Measurements from ENCODE around the gene TUBGCP6.

The TUBGCP6 gene

GRCh38 chr22:50190941-50191741, 53.7 kb downstream of the TUBGCP6 start:
- no peak for DNase-seq

- no peak for DNase-seq
Observed at GRCh38 chr22:50190182-50190940, 54.5 kb downstream of the TUBGCP6 start.

- DNase-seq: no peak
Observed at GRCh38 chr22:50189849-50190181, 55.0 kb downstream of the TUBGCP6 start.

- DNase-seq: no peak
Observed at GRCh38 chr22:50189184-50189848, 55.5 kb downstream of the TUBGCP6 start.

- DNase-seq: no peak
Observed at GRCh38 chr22:50188356-50188755, 56.5 kb downstream of the TUBGCP6 start.

- DNase-seq: no peak
Observed at GRCh38 chr22:50186761-50187523, 57.9 kb downstream of the TUBGCP6 start.

GRCh38 chr22:50186181-50186714, 58.6 kb downstream of the TUBGCP6 start:
- no peak for DNase-seq

GRCh38 chr22:50185375-50186087, 59.3 kb downstream of the TUBGCP6 start, which contains the start of gene TRABD:
TRABD (plus strand) TSS chr22:50185913; CDS start chr22:50193061, 7,148 bp downstream.
- peak; percentile 55 for DNase-seq

- DNase-seq: no peak
Observed at GRCh38 chr22:50184902-50185374, 59.9 kb downstream of the TUBGCP6 start.

GRCh38 chr22:50184004-50184901, 60.6 kb downstream of the TUBGCP6 start:
- no peak for DNase-seq

DNA sequence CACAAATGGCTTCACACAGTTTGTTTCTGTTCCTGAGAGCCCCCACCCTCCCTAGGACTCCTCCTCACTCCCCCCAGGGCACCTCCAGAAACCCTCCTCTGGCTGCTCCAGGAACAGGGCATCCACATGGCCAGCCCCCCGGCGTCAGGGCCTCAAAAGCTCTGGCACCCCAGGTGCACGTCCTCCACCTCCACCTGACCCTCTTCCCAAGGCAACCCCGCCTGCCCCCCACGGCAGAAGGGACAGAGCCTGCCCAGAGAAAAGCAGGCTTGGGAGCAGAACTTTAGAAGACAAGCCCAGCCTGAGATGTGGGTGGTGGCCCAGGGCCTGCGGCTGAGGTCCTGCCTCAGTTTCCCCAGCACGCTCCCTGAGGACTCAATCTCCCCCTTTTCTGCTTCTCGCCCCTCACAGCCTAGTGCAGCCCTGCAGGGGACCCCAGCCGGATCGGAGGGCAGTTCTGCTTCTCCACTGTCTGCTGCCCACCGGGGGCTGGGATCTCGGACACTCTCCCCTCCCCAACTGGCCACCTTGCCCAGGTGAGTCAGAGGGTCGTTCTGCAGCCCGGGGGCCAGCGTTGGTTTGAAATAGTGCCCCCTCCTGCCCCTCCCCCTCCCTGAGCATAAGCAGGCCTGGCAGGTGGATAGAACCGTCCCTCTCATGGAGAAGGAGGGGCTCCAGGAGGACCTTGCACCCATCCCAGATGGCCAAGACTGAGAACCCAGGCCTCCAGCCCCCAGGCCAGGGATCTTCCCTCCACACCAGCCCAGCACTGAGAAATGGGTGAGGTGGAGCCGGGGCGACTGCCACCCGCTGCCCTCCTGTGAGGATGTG, 61.5 kb downstream of the TUBGCP6 start:
- no peak for DNase-seq

DNA sequence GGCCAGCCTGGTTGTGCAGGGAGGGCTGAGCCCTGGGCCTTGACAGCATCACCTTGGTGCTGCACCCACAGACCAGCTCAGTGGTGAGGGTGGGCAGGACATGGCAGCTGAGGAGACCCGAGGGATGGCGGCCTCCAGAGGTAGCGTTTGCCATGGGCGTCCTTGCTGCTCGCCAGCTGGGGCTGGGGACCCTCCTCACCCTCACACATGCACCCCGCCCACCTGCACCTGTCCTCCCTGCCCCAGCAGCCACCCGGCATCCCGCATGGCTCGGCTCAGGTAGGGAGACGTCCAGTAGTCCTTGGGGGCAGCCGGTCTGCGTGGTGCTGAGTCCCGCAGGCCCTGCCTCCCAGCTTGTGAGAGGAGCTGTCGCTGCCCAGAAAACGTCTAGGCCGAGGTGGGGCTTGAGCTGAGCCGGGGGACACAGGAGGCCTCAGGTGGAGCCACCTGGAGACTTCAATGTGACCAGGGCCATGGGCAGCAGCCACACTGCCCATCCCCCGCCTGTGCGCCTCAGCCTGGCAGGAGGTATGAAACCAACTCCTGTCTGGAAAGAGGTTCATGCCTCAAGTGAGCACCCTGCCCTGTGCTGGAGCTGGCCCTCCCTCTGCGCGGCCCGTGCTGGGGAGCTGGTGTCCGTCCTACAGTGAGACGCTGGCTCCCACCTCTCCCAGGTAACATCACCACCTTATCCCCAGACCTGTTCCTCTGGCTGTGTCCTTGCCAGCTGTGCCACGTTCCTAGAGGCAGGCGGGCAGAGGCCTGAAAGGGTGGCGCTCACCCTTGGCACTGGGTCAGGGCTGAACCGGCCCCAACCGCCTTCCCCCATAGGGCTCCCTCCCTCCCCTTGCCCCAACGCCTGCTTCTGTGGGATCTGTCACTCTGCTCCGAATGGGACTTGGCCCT, 62.4 kb downstream of the TUBGCP6 start:
- no peak for DNase-seq

DNA sequence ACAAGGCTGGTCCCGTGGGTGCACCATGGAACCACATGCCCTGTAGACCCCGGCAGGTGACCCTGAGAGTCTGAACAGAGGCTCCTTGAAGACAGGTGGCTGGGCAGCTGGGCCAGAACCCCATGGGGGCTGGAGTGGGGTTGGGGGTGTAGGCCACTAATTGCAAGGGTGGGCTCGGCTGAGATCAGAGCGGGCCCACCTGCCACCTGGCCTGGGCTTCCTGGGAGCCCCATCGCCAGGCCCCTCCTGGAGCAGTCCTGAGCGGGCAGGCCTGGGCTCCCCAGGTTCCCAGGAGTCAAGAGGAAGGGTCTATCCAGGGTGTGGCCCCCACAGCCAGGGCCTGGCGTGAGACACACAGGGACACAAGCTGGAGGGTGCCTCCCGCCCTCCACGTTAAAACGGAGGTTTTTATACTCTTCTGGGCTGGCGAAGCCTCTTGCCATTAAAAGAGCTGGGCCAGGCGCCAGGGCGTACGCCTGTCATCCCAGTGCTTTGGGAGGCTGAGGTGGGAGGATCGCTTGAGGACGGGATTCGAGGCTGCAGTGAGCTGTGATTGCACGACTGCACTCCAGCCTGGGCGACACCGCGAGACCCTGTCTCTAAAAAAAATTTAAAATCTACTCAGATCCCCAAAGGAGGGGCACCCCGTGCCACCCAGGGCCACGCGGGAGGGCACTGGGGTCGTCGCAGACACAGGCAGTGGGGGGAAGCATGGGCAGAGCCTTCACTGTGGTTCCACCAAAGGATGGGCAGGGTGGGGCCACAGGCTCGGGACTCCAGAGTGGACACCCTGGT, 63.9 kb downstream of the TUBGCP6 start:
- DNase-seq: no peak

DNA sequence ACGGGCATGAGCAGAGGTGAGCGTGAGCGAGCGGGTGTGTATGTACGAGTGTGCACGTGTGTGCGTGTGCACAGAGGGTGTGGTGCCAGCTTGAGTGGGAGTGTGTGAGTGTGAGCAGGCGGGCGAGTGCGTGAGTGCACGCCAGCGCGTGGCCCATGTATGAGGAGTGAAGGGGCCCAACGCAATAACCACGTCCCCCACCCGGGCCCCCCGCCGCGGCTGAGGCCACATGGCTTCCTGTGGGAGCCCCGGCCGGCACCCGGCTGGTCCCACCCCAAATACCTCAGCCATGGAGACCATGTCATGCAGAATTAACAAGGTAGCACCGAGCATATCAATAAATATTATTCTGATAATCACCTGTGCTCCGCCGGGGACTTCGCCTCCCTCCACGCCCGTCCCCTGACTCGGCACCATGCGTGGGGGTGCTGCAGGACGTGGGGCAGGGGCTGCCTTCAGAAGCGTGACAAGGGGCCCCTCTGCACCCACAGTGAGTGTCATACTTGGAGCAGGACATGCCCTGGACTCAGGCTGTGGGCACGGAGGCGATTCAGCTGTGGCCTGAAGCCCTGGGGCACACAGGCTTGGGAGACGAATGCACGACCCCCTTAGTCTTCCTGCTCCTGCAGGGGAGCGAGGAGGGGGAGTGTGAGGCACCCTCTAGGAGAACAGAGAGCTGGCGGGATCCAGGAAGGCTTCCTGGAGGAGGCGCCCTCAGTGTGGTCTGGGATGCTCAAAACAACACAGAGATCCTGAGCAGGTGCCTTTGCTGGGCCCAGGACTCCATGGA, 64.7 kb downstream of the TUBGCP6 start:
- no peak for DNase-seq

- no peak for DNase-seq
Observed at GRCh38 chr22:50178871-50179869, 65.7 kb downstream of the TUBGCP6 start.

GRCh38 chr22:50178471-50178864, 66.4 kb downstream of the TUBGCP6 start:
- no peak for DNase-seq
